Trophoblast cell (in vitro differentiated cells and primary cell): ENCODE data around the gene SRD5A1.

ENCODE experiments used
- DNase-seq, 2 donors: peaks; one replicate each; pipeline ENCODE4 v3.0.0-alpha.2; 2016
- H2AFZ ChIP-seq: 2 replicates; pipeline ENCODE4 v1.6.1; 2013; ENCODE audit warnings: low read length, moderate library complexity, mild to moderate bottlenecking; ENCODE audit not compliant: insufficient read depth, poor library complexity
- H2AK5ac ChIP-seq: 2 replicates; pipeline ENCODE4 v1.6.1; 2013; ENCODE audit warnings: mild to moderate bottlenecking, low read length
- H2BK120ac ChIP-seq: 2 replicates; pipeline ENCODE4 v1.6.1; 2013; ENCODE audit warnings: low read length, mild to moderate bottlenecking, moderate library complexity; ENCODE audit not compliant: insufficient read depth, poor library complexity
- H2BK12ac ChIP-seq: 2 replicates; pipeline ENCODE4 v1.6.1; 2013; ENCODE audit warnings: mild to moderate bottlenecking, low read length, moderate library complexity
- H2BK5ac ChIP-seq: 2 replicates; pipeline ENCODE4 v1.6.1; 2013; ENCODE audit warnings: low read length, low read depth, moderate library complexity, mild to moderate bottlenecking; ENCODE audit not compliant: poor library complexity
- H3K14ac ChIP-seq: 2 replicates; pipeline ENCODE4 v1.6.1; 2013; ENCODE audit warnings: mild to moderate bottlenecking, low read length
- H3K18ac ChIP-seq: 2 replicates; pipeline ENCODE4 v1.6.1; 2013; ENCODE audit warnings: mild to moderate bottlenecking, low read length
- H3K23ac ChIP-seq: 2 replicates; pipeline ENCODE4 v1.6.1; 2013; ENCODE audit warnings: low read length
- H3K27ac ChIP-seq: 2 replicates; pipeline ENCODE4 v1.5.1; 2013; ENCODE audit warnings: low read depth, mild to moderate bottlenecking, inconsistent platforms, low read length, moderate library complexity
- H3K27me3 ChIP-seq: 2 replicates; pipeline ENCODE4 v1.6.1; 2013; ENCODE audit warnings: inconsistent platforms, mild to moderate bottlenecking, low read length, moderate library complexity; ENCODE audit not compliant: insufficient read depth
- H3K36me3 ChIP-seq, 2 experiments: 1 replicate in 1 of 2; 2 replicates in 1 of 2; pipeline ENCODE4 v1.6.1; 2013; ENCODE audit warnings: low read length in 2 of 2, mild to moderate bottlenecking in 2 of 2, moderate library complexity in 1 of 2; ENCODE audit not compliant: insufficient read depth in 2 of 2, control insufficient read depth in 1 of 2
- H3K4ac ChIP-seq: 2 replicates; pipeline ENCODE4 v1.6.1; 2013; ENCODE audit warnings: low read depth, mild to moderate bottlenecking, low read length, moderate library complexity
- H3K4me1 ChIP-seq, 2 experiments: 1 replicate in 1 of 2; 2 replicates in 1 of 2; pipeline ENCODE4 v1.6.1; 2013; ENCODE audit warnings: low read length in 2 of 2, mild to moderate bottlenecking in 2 of 2, moderate library complexity in 1 of 2; ENCODE audit not compliant: insufficient read depth in 2 of 2, control insufficient read depth in 1 of 2
- H3K4me2 ChIP-seq: 2 replicates; pipeline ENCODE4 v1.6.1; 2013; ENCODE audit warnings: inconsistent platforms, mild to moderate bottlenecking, low read length, moderate library complexity
- H3K4me3 ChIP-seq: 2 replicates; pipeline ENCODE4 v1.5.1; 2013; ENCODE audit warnings: mild to moderate bottlenecking, low read depth, low read length, inconsistent platforms
- H3K79me1 ChIP-seq: one replicate; pipeline ENCODE4 v1.6.1; 2013; ENCODE audit warnings: low read length
- H3K79me2 ChIP-seq: 2 replicates; pipeline ENCODE4 v1.6.1; 2013; ENCODE audit warnings: low read length, mild to moderate bottlenecking; ENCODE audit not compliant: control insufficient read depth, insufficient read depth, poor library complexity
- H3K9ac ChIP-seq: 2 replicates; pipeline ENCODE4 v1.6.1; 2013; ENCODE audit warnings: mild to moderate bottlenecking, low read length
- H3K9me3 ChIP-seq: 2 replicates; pipeline ENCODE4 v1.6.1; 2013; ENCODE audit warnings: low read depth, mild to moderate bottlenecking, control low read depth, inconsistent platforms, low read length; ENCODE audit not compliant: insufficient read depth
- H4K12ac ChIP-seq: 2 replicates; pipeline ENCODE4 v1.6.1; 2013; ENCODE audit warnings: low read depth, mild to moderate bottlenecking, low read length, moderate library complexity
- H4K8ac ChIP-seq: 2 replicates; pipeline ENCODE4 v1.6.1; 2013; ENCODE audit warnings: low read depth, mild to moderate bottlenecking, low read length, moderate library complexity
- H4K91ac ChIP-seq: one replicate; pipeline ENCODE4 v1.6.1; 2013; ENCODE audit warnings: low read depth, mild to moderate bottlenecking, low read length, moderate library complexity
- WGBS: extraction: QIAGEN DNeasy Blood & Tissue Kit; methylation state at CpG from one replicate; pipeline ENCODE4 v1.1.7; 2013; ENCODE audit warnings: missing lambda C conversion rate; ENCODE audit not compliant: insufficient read length, insufficient coverage; ENCODE audit errors: extremely low coverage; 5-methylcytosine and 5-hydroxymethylcytosine counted together

SRD5A1 gene

GRCh38 chr5:6585939-6586646 is 47.1 kb upstream of the SRD5A1 start:
- no peak overlapping the region for H2BK12ac ChIP-seq
- no peak overlapping the region for H3K23ac ChIP-seq
- no peaks in the 10 kb centered on the region for H3K36me3 ChIP-seq
- no peak overlapping the region for H3K4me3 ChIP-seq
- H4K8ac ChIP-seq, result no peak overlapping the region
- peaks cover 14% of the 10 kb centered on the region for H3K27me3 ChIP-seq
- no peak overlapping the region for H2AK5ac ChIP-seq
- WGBS, result no CpG with 5 or more reads among the region's 15 CpGs
- H2BK120ac ChIP-seq, result no peak overlapping the region
- DNase-seq, result no peak
- H3K79me1 ChIP-seq, result no peaks in the 10 kb centered on the region
- no peak overlapping the region for H2BK5ac ChIP-seq
- no peak overlapping the region for H3K18ac ChIP-seq
- no peak overlapping the region for H3K4ac ChIP-seq
- H3K9me3 ChIP-seq, result peaks cover 3% of the 10 kb centered on the region
- H4K91ac ChIP-seq, result no peak overlapping the region
- no peak overlapping the region for H3K27ac ChIP-seq
- H2AFZ ChIP-seq, result no peak overlapping the region
- no peak overlapping the region for H3K4me2 ChIP-seq
- peaks cover 0 to 4% of the 10 kb centered on the region in 2 experiments for H3K4me1 ChIP-seq
- H3K79me2 ChIP-seq, result no peaks in the 10 kb centered on the region
- H4K12ac ChIP-seq, result no peak overlapping the region
- no peak overlapping the region for H3K9ac ChIP-seq
- no peak overlapping the region for H3K14ac ChIP-seq

GRCh38 chr5:6586647-6587042 is 46.6 kb upstream of the SRD5A1 start:
- no peak overlapping the region for H3K4me3 ChIP-seq
- no peaks in the 10 kb centered on the region for H3K79me1 ChIP-seq
- no peak overlapping the region for H2BK120ac ChIP-seq
- H3K23ac ChIP-seq, result no peak overlapping the region
- no peak overlapping the region for H2BK5ac ChIP-seq
- H3K27me3 ChIP-seq, result peaks cover 14% of the 10 kb centered on the region
- H3K4me1 ChIP-seq, result peaks cover 0 to 4% of the 10 kb centered on the region in 2 experiments
- no peak overlapping the region for H3K18ac ChIP-seq
- no peak overlapping the region for H4K12ac ChIP-seq
- DNase-seq, result no peak
- H2AK5ac ChIP-seq, result no peak overlapping the region
- no peak overlapping the region for H3K14ac ChIP-seq
- H3K27ac ChIP-seq, result no peak overlapping the region
- H4K8ac ChIP-seq, result no peak overlapping the region
- no peak overlapping the region for H3K9ac ChIP-seq
- WGBS, result no CpG with 5 or more reads among the region's 5 CpGs
- H3K9me3 ChIP-seq, result peaks cover 3% of the 10 kb centered on the region
- H2AFZ ChIP-seq, result no peak overlapping the region
- no peak overlapping the region for H3K4me2 ChIP-seq
- H3K79me2 ChIP-seq, result no peaks in the 10 kb centered on the region
- H4K91ac ChIP-seq, result no peak overlapping the region
- H3K4ac ChIP-seq, result no peak overlapping the region
- no peaks in the 10 kb centered on the region for H3K36me3 ChIP-seq
- no peak overlapping the region for H2BK12ac ChIP-seq

- Histone ChIP-seq H3K9me3 (peaks cover 3% of the 10 kb centered on the region), H2BK120ac (no peak overlapping the region), H3K9ac (no peak overlapping the region), H2BK5ac (no peak overlapping the region), H3K36me3 (no peaks in the 10 kb centered on the region), H2AK5ac (no peak overlapping the region), H3K4me3 (no peak overlapping the region), H4K8ac (no peak overlapping the region), H3K4me2 (no peak overlapping the region), H2BK12ac (no peak overlapping the region), H3K27ac (no peak overlapping the region), H3K4ac (no peak overlapping the region), H3K4me1 (peaks cover 0 to 4% of the 10 kb centered on the region in 2 experiments), H3K27me3 (peaks cover 14% of the 10 kb centered on the region), H4K12ac (no peak overlapping the region), H3K79me1 (no peaks in the 10 kb centered on the region), H3K18ac (no peak overlapping the region), H3K14ac (no peak overlapping the region), H3K79me2 (no peaks in the 10 kb centered on the region), H4K91ac (no peak overlapping the region), H2AFZ (no peak overlapping the region), H3K23ac (no peak overlapping the region)
- no CpG with 5 or more reads among the region's 9 CpGs for WGBS
- DNase-seq, result no peak
These were observed 46.1 kb upstream of the SRD5A1 start for GRCh38 chr5:6587171-6587570.

DNA sequence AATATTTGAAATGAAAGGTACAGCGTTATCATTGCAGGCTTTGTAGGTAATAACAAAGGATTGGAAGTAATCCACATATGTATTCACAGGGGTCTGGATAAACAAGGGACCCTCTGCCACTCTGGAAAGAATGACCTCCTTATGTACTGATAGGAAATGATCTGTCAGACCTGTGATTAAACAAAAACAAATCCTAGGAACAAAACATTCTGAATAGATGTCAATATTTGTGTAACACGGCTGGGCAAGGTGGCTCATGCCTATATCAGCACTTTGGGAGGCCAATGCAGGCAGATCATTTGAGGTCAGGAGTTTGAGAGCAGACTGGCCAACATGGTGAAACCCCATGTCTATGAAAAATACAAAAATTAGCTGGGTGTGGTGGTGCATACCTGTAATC is 42.7 kb upstream of the SRD5A1 start:
- Histone ChIP-seq H3K4me3 (no peak overlapping the region), H3K4me2 (no peak overlapping the region), H2AFZ (no peak overlapping the region), H3K4ac (no peak overlapping the region), H3K27me3 (no peaks in the 10 kb centered on the region), H3K9ac (no peak overlapping the region), H2AK5ac (no peak overlapping the region), H3K9me3 (peaks cover 1% of the 10 kb centered on the region), H3K79me2 (no peaks in the 10 kb centered on the region), H4K91ac (no peak overlapping the region), H3K36me3 (no peaks in the 10 kb centered on the region), H2BK120ac (no peak overlapping the region), H3K14ac (no peak overlapping the region), H4K8ac (no peak overlapping the region), H4K12ac (no peak overlapping the region), H3K79me1 (no peaks in the 10 kb centered on the region), H3K18ac (no peak overlapping the region), H2BK5ac (no peak overlapping the region), H2BK12ac (no peak overlapping the region), H3K4me1 (no peaks in the 10 kb centered on the region), H3K23ac (no peak overlapping the region), H3K27ac (no peak overlapping the region)
- WGBS, result no CpG with 5 or more reads among the region's 2 CpGs
- no peak for DNase-seq
